Right ventricle myocardium superior (tissue), 1 donor: ENCODE results near the gene NCDN. TPM values are rescaled to one million over a fixed set of nuclear protein-coding genes. Genes with fewer than 3 reads are reported as not detected.

Source experiments
- ATAC-seq: fragments of 200-7000 bp; cut with Tn5 transposase; one replicate; pipeline ENCODE4 v1.9.1; 2020; ENCODE audit warnings: mild to moderate bottlenecking; ENCODE audit not compliant: poor library complexity
- DNase-seq: peaks from one replicate; pipeline ENCODE4 v3.0.0-alpha.2; 2020
- intact Hi-C: fragments of 100-400 bp; cut with DNase I; formaldehyde crosslinking; loops from one replicate; pipeline ENCODE4 v1.11.2; 2022
- total RNA-seq: library from RNA; stranded (reverse); fragmentation: NEBNext Ultra II Directional; extraction: Animal tissue kit (Norgen Biotek cat#: 25700); gene quantifications from one replicate; pipeline ENCODE4 v1.2.1, GENCODE V29; 2021
- donor health status: DM: no; HTN: yes; CAD: no; lungs with severe emphysema.

The NCDN gene
- total RNA-seq, 1 donor from 2014 or later = 20.3 TPM

DNA sequence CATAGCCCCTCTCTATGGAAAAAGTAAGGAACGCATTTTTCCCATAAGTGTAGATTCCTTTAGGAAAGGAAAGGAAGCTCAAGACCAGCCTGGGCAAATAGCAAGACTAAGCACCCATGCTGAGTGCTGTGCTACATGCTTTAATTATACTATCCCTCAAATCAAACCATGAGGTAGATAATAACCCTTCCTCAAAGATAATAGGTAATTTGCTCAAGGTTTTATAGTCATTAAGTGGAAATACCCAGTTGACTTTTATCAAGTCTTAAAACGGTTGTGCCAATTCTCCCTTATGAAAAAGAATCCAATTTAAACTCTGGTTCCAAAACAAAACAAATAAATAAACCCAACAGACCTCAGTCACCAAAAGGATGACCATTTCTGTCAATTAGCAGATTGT, 3.7 kb upstream of the NCDN start:
- ATAC-seq (no peak), DNase-seq (no peak)
- intact Hi-C loops = no loop called here

DNA sequence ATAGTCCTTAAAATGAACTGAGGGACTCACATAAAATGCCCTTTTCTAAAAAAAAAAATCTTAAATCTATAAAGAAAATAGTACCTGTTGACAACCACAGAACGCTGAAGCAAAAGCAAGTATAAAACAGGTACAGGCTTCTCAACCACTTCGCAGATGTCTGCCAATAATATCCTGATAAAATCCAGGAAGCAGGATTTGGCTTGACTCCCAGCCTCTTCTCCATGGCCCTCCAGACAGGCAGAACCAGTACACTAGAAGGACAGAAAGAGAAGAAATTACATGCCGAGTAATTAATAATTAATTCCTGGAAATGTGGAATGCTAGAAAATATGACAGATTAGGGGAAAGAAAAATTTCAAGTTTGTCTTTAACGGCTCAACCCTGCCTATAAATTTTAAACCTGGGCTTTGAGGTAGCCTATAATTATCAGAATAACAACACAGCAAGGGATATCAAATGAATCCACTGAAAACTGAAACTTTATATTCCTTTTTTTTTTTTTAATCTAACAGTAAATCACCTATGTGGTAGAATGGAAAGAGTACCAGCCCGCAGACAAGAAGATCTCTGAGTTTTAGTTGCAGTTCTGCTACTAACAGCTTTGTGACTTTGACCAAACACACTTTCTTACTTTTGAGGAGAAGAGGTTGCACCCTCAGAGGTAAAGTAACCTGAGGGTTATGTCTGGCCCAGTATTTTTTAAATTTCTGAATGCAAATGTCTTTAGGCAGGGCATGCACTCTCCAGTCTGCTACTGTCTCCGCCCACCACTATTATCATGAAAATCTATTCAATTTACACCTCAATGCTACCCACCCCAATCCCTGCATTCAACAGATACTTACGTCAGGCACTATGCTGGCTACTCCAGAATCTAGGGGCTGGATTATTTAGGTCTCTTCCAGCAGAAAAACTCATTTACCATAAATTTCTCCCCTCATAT, 3.1 kb upstream of the NCDN start:
- ATAC-seq = no peak
- no peak for DNase-seq
- intact Hi-C loops = no loop called here

DNA sequence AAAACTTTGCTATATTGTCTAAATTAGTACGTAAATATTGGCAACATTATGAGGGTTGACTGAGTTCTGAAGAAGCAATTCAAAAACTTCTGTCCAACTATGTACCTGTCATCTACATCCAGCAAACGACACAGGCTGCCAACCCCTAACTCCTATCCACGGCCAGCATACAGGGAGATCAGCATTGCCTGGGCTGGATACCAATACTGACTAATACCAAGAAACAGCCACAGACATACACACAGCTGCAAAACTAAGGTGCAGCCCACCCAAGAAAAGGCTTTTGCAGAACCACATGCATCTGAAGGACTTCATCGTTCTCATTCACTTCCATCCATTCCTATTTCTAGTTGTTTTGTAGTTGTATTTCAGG, 2.4 kb upstream of the NCDN start:
- DNase-seq (no peak), ATAC-seq (no peak)
- intact Hi-C loops = no loop called here

DNA sequence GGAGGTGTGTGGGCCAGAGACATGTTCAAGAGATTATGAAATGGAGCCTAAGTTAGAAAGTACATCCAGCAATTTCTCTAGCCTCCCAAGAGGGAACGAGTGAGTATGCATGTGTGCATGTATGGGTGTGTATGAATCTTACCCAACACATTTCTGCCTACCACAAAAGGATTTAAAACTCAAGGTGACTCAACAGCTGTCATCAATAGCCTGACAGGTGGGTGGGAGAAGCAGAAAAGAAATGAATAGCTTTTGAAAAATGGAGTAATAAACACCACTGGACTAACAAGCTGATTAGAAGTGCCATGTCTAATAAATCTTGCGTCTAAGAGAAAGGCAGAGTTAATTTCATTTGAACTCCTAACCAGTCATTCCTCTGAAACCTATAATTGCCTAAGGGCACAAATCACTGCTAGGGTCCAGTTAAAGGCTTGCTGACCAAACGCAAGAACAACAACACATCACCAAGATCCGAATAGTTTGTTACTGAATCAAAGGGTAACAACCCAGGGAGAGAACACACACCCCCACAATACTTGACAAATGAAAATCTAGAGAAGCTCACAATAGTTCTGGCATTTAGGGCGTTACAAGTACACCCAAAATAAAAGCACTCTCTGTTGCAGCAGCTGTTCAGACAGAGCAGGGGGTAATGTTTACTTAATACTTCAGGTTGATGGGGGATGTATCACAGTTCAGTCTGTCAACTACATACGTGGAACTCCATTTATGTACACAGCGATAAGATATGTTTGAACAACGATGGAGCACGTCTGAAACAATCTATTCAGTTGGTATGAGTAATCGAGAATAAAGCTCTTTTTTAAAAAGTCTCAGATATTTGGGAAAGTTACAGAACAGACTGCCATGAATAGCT, 1.8 kb upstream of the NCDN start:
- DNase-seq (no peak), ATAC-seq (no peak)
- intact Hi-C loops = no loop called here

DNA sequence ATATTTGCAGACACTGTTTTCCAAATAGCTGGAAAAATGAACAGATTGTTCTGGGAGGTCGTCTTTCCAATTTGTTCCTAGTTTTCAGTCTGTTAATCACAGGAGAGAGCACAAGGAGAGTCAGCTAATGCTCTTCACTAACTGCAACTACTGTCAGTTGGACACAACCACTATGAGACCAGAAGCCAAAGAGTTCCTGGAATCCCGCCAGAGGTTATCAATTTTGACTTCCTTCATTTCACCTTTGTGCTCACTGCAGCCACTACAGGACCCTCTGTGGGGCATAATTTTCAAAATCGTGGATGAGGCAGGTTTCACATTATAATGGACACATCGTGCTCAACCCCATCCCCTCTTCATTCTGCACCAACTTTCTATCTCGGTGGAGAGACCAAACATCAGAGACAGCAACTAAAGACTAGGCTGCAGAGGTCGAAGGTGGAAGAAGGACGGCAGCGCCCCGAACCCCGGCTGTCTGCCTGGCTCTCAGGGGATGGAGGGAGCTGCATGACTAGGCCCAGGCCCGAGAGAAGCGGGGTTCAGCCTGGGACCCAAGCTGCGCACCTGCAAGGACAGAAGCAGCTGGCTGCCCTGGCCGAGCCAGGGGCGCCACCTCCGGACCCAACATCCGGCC, 998 bp upstream of the NCDN start:
- DNase-seq = no peak
- intact Hi-C loops = no loop called here
- no peak for ATAC-seq

DNA sequence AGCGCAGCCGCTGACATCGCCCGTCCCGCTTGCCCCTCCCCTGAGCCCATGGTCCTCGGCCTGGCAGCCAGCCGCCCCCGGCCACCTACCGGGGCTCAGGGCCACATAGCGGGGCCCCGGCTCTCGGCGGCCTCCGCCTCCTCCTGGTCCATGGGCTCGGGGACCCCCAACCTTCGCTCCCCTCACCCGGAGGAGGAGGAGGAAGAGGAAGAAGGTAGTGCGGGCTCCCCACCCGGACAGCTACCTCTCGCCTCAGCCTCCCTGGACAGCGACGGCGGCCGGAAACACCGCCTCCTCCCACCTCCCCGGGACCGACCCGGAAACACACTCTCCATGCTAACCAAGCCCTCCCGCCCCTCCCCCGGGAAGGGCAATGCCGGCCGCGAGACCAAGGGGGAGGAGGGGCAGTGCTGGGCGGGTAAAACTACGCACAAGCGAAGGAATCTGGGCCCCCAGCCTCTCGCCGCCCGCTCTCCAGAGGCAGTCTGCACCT, 435 bp upstream of the NCDN start, which contains the start of gene KIAA0319L:
TSS of gene KIAA0319L (minus strand) at position 286 of the 493 bp plus-strand sequence. CDS start 2,912 bp downstream, outside the sequence.
- peak; percentile 92 for ATAC-seq
- peak; percentile 93 for DNase-seq
- intact Hi-C loops = no loop called here

DNA sequence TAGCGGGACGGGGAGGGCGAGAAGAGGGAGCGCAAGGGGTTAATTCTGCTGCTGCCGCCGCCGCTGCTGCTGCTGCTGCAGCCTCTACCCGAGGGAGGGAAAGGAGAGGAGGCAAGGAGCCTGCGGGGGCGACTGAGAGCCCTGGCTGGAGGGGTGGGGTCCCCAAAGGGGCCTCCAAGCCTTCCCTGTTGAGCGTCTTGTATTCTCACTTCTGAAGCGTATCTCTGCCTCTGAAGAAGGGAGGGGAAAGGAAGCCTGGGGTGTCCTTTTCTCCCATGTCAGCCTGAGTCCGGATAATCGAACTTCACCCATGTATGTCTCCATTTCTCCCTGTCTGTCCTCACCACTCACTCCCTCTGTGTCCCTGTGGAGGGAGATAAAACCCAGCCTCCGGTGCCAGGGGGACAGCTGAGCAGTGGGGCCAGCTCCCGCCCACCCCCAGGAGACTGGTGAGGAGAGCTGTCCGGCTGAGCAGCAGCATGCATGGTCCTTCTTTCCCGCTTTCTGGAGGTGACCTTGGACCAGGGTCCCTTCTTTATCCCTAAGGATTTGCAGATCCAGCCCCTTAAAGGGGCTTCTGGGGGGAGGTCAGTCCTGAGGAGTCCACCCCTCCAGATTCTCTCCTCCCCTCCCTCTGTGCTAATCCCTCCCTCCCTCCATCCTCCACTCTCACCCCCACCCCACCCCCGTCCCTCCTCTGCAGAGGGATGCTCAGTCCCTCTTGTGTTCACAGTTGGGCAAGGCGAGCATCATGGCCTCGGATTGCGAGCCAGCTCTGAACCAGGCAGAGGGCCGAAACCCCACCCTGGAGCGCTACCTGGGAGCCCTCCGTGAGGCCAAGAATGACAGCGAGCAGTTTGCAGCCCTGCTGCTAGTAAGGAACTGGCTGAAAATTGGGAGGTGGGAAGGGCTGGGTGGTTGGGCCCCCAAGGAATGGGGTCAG, 1.0 kb downstream of the NCDN start:
- ATAC-seq = no peak
- intact Hi-C loops = no loop called here
- DNase-seq = no peak

DNA sequence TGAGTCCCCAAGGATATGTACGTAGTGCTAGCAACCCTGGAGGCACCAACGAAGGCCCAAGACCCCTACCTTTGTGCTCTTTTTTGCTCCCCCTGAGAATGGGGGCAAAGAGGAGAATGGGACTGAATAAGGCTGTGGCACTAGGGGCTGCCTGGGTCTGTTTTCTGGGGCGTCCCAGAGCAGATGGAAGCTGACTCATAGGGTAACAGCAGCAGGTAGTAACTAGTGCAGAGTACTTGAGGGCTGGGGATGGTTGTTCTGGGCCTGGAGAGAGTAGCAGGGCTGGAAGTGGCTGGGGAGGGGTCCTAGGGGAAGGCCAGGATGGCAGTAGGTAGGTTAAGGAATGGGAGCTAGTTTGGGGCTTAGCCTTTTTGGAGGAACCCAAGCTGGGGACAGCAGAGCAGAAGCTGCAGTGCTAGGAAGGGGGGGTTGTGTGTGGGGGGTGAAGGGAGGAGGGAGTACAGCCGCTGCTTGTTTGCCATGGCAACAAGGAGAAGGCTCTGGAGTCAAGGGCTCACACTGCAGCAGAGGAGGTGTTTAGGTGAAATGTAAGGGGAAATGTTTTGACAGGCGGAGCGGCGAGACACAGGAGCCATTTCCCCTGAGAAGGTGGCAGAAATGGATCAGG, 1.8 kb downstream of the NCDN start:
- intact Hi-C loops = no loop called here
- no peak for DNase-seq
- no peak for ATAC-seq

DNA sequence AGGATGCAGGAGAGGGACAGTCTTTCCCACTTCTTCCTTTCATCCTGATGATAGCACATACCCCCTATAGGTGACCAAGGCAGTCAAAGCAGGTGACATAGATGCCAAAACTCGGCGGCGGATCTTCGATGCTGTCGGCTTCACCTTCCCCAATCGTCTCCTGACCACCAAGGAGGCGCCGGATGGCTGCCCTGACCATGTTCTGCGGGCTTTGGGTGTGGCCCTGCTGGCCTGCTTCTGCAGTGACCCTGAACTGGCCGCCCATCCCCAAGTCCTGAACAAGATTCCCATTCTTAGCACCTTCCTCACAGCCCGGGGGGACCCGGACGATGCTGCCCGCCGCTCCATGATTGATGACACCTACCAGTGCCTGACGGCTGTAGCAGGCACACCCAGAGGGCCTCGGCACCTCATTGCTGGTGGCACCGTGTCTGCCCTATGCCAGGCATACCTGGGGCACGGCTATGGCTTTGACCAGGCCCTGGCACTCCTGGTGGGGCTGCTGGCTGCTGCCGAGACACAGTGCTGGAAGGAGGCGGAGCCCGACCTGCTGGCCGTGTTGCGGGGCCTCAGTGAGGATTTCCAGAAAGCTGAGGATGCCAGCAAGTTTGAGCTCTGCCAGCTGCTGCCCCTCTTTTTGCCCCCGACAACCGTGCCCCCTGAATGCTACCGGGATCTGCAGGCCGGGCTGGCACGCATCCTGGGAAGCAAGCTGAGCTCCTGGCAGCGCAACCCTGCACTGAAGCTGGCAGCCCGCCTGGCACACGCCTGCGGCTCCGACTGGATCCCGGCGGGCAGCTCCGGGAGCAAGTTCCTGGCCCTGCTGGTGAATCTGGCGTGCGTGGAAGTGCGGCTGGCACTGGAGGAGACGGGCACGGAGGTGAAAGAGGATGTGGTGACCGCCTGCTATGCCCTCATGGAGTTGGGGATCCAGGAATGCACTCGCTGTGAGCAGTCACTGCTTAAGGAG, 2.9 kb downstream of the NCDN start:
- peak; percentile 34 for ATAC-seq
- intact Hi-C loops = loop anchor here (5.0 to 10.0 kb wide), 3 partner anchors 108 to 356 kb away; no protein-coding TSS in a partner anchor
- DNase-seq = peak; percentile 84

DNA sequence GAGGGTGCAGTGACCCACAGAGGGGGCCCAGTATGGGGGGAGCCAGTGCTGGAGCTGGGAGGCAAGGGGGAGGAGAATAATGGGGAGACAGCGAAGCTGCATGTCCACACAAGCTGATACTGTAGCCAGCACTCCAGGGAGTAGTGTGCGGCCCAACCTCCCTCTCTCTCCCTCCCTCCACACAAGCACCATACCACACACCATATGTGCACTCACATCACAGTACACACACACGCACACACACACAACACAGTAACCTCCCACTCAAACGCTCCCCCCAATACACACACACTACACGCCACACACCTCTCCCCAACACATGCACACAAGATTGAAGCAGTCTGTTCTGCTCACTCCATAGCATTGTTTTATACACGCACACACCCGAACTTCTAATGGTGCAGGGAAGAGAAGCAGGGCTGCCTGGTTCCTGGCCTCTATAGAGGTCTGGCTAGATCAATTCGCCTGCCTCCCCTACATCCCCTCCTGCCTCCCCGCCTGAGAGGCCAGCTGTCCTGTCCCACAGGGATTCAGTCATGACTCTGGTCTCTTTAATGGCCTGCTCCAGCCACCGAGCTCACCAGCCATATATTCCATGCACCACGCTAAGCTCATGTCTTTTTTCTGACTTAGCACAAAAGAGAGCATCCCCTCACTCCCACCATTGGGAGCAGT, 3.8 kb downstream of the NCDN start:
- ATAC-seq (no peak), DNase-seq (no peak)
- intact Hi-C loops = loop anchor here (5.0 to 10.0 kb wide), 3 partner anchors 109 to 357 kb away; no protein-coding TSS in a partner anchor

DNA sequence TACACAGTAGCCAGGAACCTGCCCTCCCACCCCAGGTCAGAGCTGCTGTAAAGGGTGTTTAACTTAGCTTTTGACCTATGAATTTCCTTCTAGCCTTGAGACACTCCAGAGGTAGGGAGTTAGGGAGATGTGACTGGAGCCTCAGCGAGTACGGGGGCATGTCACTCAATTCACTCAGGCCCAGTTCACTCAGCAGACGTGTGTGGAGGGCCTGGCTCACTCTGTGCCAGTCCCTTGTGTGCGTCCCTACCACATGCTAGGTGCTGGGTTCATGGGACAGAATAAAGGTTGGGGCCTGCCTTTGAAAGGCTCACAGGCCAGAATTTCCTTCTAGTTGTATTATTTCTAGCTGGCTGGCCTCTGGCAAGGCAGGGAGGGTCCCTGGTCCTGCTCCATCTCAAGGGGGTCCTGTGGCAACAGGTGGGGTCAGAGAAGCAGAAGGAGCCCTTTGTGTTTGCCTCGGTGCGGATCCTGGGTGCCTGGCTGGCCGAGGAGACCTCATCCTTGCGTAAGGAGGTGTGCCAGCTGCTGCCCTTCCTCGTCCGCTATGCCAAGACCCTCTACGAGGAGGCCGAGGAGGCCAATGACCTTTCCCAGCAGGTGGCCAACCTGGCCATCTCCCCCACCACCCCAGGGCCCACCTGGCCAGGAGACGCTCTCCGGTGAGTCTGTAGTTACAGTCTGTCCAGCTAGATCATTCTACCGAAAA, 4.5 kb downstream of the NCDN start:
- ATAC-seq (no peak), DNase-seq (no peak)
- intact Hi-C loops = loop anchor here (5.0 to 10.0 kb wide), 3 partner anchors 110 to 357 kb away; no protein-coding TSS in a partner anchor

DNA sequence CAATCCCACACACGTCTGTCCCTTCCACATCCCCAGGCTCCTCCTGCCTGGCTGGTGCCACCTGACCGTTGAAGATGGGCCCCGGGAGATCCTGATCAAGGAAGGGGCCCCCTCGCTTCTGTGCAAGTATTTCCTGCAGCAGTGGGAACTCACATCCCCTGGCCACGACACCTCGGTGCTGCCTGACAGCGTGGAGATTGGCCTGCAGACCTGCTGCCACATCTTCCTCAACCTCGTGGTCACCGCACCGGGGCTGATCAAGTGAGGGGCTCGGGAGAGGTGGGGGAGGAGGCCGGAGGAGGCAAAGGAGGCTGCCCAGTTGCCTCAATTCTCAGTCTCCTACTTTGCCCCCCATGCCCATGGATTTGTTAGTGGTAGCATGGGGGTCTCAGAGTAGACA, 5.6 kb downstream of the NCDN start:
- intact Hi-C loops = loop anchor here (5.0 to 10.0 kb wide), 3 partner anchors 111 to 358 kb away; no protein-coding TSS in a partner anchor
- no peak for DNase-seq
- no peak for ATAC-seq

DNA sequence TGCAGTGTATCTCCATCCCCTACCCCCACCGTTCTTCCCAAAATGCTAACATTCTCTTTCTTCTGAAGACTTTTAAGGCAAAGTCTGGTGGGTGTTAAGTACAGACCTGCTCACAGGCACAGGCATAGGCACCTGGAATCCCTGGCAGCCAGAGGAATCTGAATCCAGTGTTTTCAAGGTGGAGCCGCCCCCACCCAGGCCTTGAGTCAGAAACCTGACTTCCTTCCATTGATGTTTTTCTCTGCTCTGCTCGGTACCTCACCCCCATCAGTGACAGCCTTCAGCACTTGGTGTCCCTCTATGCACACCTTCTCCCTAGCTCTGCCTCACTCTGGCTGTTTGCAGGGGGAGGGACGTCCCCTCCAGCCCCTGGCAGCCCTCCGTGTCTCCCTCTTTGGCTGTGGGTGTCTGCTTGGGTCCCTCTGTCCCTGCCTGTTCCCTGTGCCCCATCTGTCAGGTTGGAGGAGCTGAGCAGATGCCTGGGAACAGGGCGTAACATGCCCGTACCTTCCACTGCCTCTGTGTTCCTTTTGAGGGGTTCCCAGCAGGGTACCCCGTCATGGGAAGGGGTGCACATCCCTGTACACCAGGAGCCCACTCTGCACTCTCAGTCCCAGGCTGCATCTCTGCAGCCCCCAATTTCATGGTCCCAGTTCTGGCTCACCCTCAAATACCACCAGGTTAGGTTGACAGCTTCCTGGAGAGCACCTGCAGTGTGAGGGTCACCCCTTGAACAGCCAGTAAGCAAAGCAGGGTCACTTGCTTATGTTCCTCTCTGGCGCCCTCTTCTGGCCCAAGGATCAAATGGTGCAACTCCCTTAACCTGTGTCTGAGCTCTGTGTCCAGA, 6.7 kb downstream of the NCDN start:
- ATAC-seq (peak; percentile 53), DNase-seq (peak; percentile 76)
- intact Hi-C loops = loop anchor here (5.0 to 10.0 kb wide), 3 partner anchors 112 to 359 kb away; no protein-coding TSS in a partner anchor
